B cell (primary cell): ENCODE measurements around the gene PRKN. TPM values are rescaled to one million over a fixed set of nuclear protein-coding genes. Genes with fewer than 3 reads are reported as not detected.

Experiments
- ATAC-seq: fragments of 200-7000 bp; cut with Tn5 transposase; one replicate; pipeline ENCODE4 v1.10.0; 2021; ENCODE audit warnings: low read depth, mild to moderate bottlenecking, moderate number of reproducible peaks, moderate library complexity
- CTCF ChIA-PET: fragments of 350-600 bp; sonication (Branson Sonifier 250); formaldehyde crosslinking; loops from one replicate; lab custom pipeline; 2021; ENCODE audit warnings: antibody characterized with exemption, inconsistent platforms; lab: Charles Lee
- POLR2A ChIA-PET: fragments of 350-600 bp; sonication (Branson Sonifier 250); formaldehyde crosslinking; loops from one replicate; lab custom pipeline; 2021; ENCODE audit warnings: antibody characterized with exemption; lab: Charles Lee
- DNase-seq: peaks from one replicate; pipeline ENCODE4 v3.0.0; 2013
- H2AFZ ChIP-seq: 2 replicates; pipeline ENCODE4 v1.6.1; 2012; ENCODE audit warnings: mild to moderate bottlenecking, low read depth, low read length; ENCODE audit not compliant: insufficient read depth, poor library complexity, severe bottlenecking
- H3K27ac ChIP-seq, 2 donors: 1 replicate in 1 of 2; 2 replicates in 1 of 2; pipeline ENCODE4 v1.5.1; 2012 to 2013; ENCODE audit warnings: low read length in 2 of 2, mild to moderate bottlenecking in 2 of 2, moderate library complexity in 1 of 2
- H3K27me3 ChIP-seq, 4 experiments: fragments of 200-600 bp in 1 of 4; sonication (generic) in 1 of 4; replicated peaks in 1 of 4; 1 replicate in 2 of 4; 2 replicates in 2 of 4; pipeline versions ENCODE4 v1.6.1 to v1.7.0; 2013 to 2016; ENCODE audit warnings: low read length in 3 of 4, mild to moderate bottlenecking in 2 of 4, mixed read lengths in 1 of 4, moderate library complexity in 1 of 4; ENCODE audit not compliant: insufficient read depth in 4 of 4, control insufficient read depth in 3 of 4; ENCODE audit errors: control extremely low read depth in 1 of 4
- H3K36me3 ChIP-seq, 2 experiments: replicated peaks in 1 of 2; 1 replicate in 1 of 2; 2 replicates in 1 of 2; pipeline versions ENCODE4 v1.6.1 to v1.7.1; 2013; ENCODE audit warnings: low read length in 1 of 2; ENCODE audit not compliant: insufficient read depth in 2 of 2, control insufficient read depth in 1 of 2; ENCODE audit errors: control extremely low read depth in 1 of 2, extremely low read depth in 1 of 2
- H3K4me1 ChIP-seq, 2 donors: fragments of 200-600 bp in 1 of 2; sonication (generic) in 1 of 2; 1 replicate in 1 of 2; 2 replicates in 1 of 2; pipeline versions ENCODE4 v1.5.1 to v1.6.1; 2013 to 2017; ENCODE audit warnings: low read length in 2 of 2; ENCODE audit not compliant: control insufficient read depth in 2 of 2, insufficient read depth in 2 of 2
- H3K4me2 ChIP-seq: replicated peaks from 2 replicates; pipeline ENCODE3; 2012; ENCODE audit warnings: mild to moderate bottlenecking, low read depth, low read length; ENCODE audit not compliant: poor library complexity, severe bottlenecking
- H3K4me3 ChIP-seq, 5 experiments: fragments of 200-600 bp in 1 of 5; sonication (generic) in 1 of 5; 1 replicate in 3 of 5; 2 replicates in 2 of 5; pipeline versions ENCODE4 v1.5.1 to v1.7.0; 2011 to 2016; ENCODE audit warnings: low read length in 4 of 5, mild to moderate bottlenecking in 4 of 5, low read depth in 2 of 5, control low read depth in 1 of 5, moderate library complexity in 1 of 5; ENCODE audit not compliant: insufficient read depth in 1 of 5; ENCODE audit errors: control extremely low read depth in 1 of 5, extremely low read depth in 1 of 5
- H3K79me2 ChIP-seq: fragments of 200-600 bp; sonication (generic); one replicate; pipeline ENCODE4 v1.6.0; 2016; ENCODE audit warnings: low read length; ENCODE audit not compliant: control insufficient read depth, insufficient read depth
- H3K9ac ChIP-seq: fragments of 200-600 bp; sonication (generic); 2 replicates; pipeline ENCODE4 v1.6.1; 2017; ENCODE audit warnings: mild to moderate bottlenecking, low read length, moderate library complexity
- H3K9me3 ChIP-seq, 3 donors: one replicate each; pipeline versions ENCODE4 v1.6.1 to v1.7.1; 2013; ENCODE audit warnings: low read length in 2 of 3; ENCODE audit not compliant: control insufficient read depth in 2 of 3, insufficient read depth in 1 of 3; ENCODE audit errors: control extremely low read depth in 1 of 3
- H4K20me1 ChIP-seq: 2 replicates; pipeline ENCODE4 v1.6.0; 2012; ENCODE audit warnings: mild to moderate bottlenecking, low read length; ENCODE audit not compliant: insufficient read depth, control insufficient read depth, poor library complexity, severe bottlenecking
- H3K27ac Mint-ChIP-seq: one replicate; pipeline ENCODE4 v1.8.0; 2021; ENCODE audit warnings: mixed read lengths
- H3K27me3 Mint-ChIP-seq: one replicate; pipeline ENCODE4 v1.8.0; 2021; ENCODE audit warnings: mixed read lengths
- H3K4me1 Mint-ChIP-seq: one replicate; pipeline ENCODE4 v1.8.0; 2021; ENCODE audit warnings: mixed read lengths
- H3K4me3 Mint-ChIP-seq: one replicate; pipeline ENCODE4 v1.8.0; 2021; ENCODE audit warnings: mixed read lengths
- H3K9me3 Mint-ChIP-seq: one replicate; pipeline ENCODE4 v1.8.0; 2022; ENCODE audit warnings: mixed read lengths; ENCODE audit not compliant: insufficient read depth
- EZH2 ChIP-seq: IDR thresholded peaks from 2 replicates; pipeline ENCODE4 v1.6.1; 2012; ENCODE audit warnings: borderline replicate concordance, low read depth, mild to moderate bottlenecking, moderate library complexity, low read length; ENCODE audit not compliant: insufficient read depth, poor library complexity, severe bottlenecking
- WGBS: methylation state at CpG from one replicate; pipeline ENCODE4 v1.1.5; 2013; ENCODE audit warnings: missing lambda C conversion rate; ENCODE audit not compliant: insufficient coverage; 5-methylcytosine and 5-hydroxymethylcytosine counted together
- intact Hi-C: fragments of 100-400 bp; cut with micrococcal nuclease; formaldehyde crosslinking; loops from one replicate; pipeline ENCODE4 v1.10.0; 2022
- polyA plus RNA-seq: library from polyadenylated mRNA; depleted of rRNA; stranded (reverse); fragments of >200 nt; gene quantifications from 2 replicates; pipeline ENCODE4 v1.2.3, GENCODE V29; 2012
- total RNA-seq, 2 donors: library from RNA; stranded (reverse); fragments of 120-200 nt in 1 of 2; gene quantifications; 1 replicate in 1 of 2; 2 replicates in 1 of 2; pipeline versions ENCODE4 v1.2.3 to v1.2.4, GENCODE V29; 2013 to 2022
- TF ChIP-seq, protein P1 (sequence below): fragments of 200-600 bp; IDR thresholded peaks from one replicate; pipeline ENCODE4 v1.8.0; 2022; ENCODE audit warnings: antibody characterized with exemption, mild to moderate bottlenecking

The PRKN gene
- total and polyA plus RNA-seq, 2 donors (not counting 1 experiment from before 2014, with no cell fraction given): 1.6 to 6.2 TPM

GRCh38 chr6:161465403-161465802 lies 1262.2 kb downstream of the PRKN start:
- ATAC-seq (no peak), DNase-seq (no peak)
- Histone ChIP-seq H3K36me3 (no peaks in the 10 kb centered on the region), H4K20me1 (no peaks in the 10 kb centered on the region), H3K79me2 (no peaks in the 10 kb centered on the region), H2AFZ (no peak overlapping the region), H3K27ac (no peak overlapping the region), H3K27me3 (no peaks in the 10 kb centered on the region), H3K9ac (no peak overlapping the region), H3K4me1 (no peaks in the 10 kb centered on the region), H3K9me3 (no peaks in the 10 kb centered on the region), H3K4me2 (no peak overlapping the region), H3K4me3 (no peak overlapping the region)
- Mint-ChIP-seq H3K9me3 (no peaks in the 10 kb centered on the region), H3K27me3 (no peaks in the 10 kb centered on the region), H3K4me3 (no peak overlapping the region), H3K27ac (no peak overlapping the region), H3K4me1 (no peaks in the 10 kb centered on the region)
- intact Hi-C loops: no loop called here
- TF ChIP-seq, protein P1, sequence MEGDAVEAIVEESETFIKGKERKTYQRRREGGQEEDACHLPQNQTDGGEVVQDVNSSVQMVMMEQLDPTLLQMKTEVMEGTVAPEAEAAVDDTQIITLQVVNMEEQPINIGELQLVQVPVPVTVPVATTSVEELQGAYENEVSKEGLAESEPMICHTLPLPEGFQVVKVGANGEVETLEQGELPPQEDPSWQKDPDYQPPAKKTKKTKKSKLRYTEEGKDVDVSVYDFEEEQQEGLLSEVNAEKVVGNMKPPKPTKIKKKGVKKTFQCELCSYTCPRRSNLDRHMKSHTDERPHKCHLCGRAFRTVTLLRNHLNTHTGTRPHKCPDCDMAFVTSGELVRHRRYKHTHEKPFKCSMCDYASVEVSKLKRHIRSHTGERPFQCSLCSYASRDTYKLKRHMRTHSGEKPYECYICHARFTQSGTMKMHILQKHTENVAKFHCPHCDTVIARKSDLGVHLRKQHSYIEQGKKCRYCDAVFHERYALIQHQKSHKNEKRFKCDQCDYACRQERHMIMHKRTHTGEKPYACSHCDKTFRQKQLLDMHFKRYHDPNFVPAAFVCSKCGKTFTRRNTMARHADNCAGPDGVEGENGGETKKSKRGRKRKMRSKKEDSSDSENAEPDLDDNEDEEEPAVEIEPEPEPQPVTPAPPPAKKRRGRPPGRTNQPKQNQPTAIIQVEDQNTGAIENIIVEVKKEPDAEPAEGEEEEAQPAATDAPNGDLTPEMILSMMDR: no peak
- no peak for TF ChIP-seq EZH2
- WGBS: no CpG with 5 or more reads among the region's 2 CpGs
- ChIA-PET POLR2A (no interaction called here), CTCF (no interaction called here)

GRCh38 chr6:161463071-161463470 lies 1264.5 kb downstream of the PRKN start:
- H3K9me3 Mint-ChIP-seq: no peaks in the 10 kb centered on the region
- H3K4me3 Mint-ChIP-seq: no peak overlapping the region
- no peak overlapping the region for H3K9ac ChIP-seq
- no peak overlapping the region for H3K4me2 ChIP-seq
- no peaks in the 10 kb centered on the region for H3K79me2 ChIP-seq
- TF ChIP-seq EZH2: no peak
- TF ChIP-seq, protein P1: no peak
- ChIA-PET POLR2A (no interaction called here), CTCF (no interaction called here)
- H3K9me3 ChIP-seq: no peaks in the 10 kb centered on the region
- H3K27me3 ChIP-seq: no peaks in the 10 kb centered on the region
- intact Hi-C loops: no loop called here
- no peak overlapping the region for H3K27ac ChIP-seq
- DNase-seq: no peak
- H3K27ac Mint-ChIP-seq: no peak overlapping the region
- no peaks in the 10 kb centered on the region for H3K27me3 Mint-ChIP-seq
- no peaks in the 10 kb centered on the region for H3K36me3 ChIP-seq
- H3K4me3 ChIP-seq: no peak overlapping the region
- ATAC-seq: no peak
- H2AFZ ChIP-seq: no peak overlapping the region
- H4K20me1 ChIP-seq: no peaks in the 10 kb centered on the region
- H3K4me1 Mint-ChIP-seq: no peaks in the 10 kb centered on the region
- no peaks in the 10 kb centered on the region for H3K4me1 ChIP-seq
- 76% methylated on average over 2 of the region's 2 CpGs for WGBS
